Hepatocyte (in vitro differentiated cells): ENCODE data around the gene PASD1. TPM values are rescaled to one million over a fixed set of nuclear protein-coding genes. Genes with fewer than 3 reads are reported as not detected.

Source experiments
- DNase-seq: peaks from one replicate; pipeline ENCODE4 v3.0.0-alpha.2; 2016; ENCODE audit warnings: low spot score
- H2AFZ ChIP-seq: fragments of 200-600 bp; sonication (generic); 2 replicates; pipeline ENCODE4 v1.6.0; 2016; ENCODE audit warnings: antibody characterized with exemption, mild to moderate bottlenecking
- H3K27ac ChIP-seq: fragments of 200-600 bp; sonication (generic); 2 replicates; pipeline ENCODE4 v1.5.1; 2016; ENCODE audit warnings: mild to moderate bottlenecking
- H3K27me3 ChIP-seq: fragments of 200-600 bp; sonication (generic); 2 replicates; pipeline ENCODE4 v1.6.1; 2016
- H3K36me3 ChIP-seq: fragments of 200-600 bp; sonication (generic); replicated peaks from 2 replicates; pipeline ENCODE4 v1.5.1; 2016; ENCODE audit warnings: low read depth; ENCODE audit not compliant: insufficient read depth
- H3K4me1 ChIP-seq: fragments of 200-600 bp; sonication (generic); 2 replicates; pipeline ENCODE4 v1.5.1; 2016; ENCODE audit warnings: mild to moderate bottlenecking, moderate library complexity; ENCODE audit not compliant: insufficient read depth
- H3K4me2 ChIP-seq: fragments of 200-600 bp; sonication (generic); 2 replicates; pipeline ENCODE4 v1.6.0; 2016
- H3K4me3 ChIP-seq: fragments of 200-600 bp; sonication (generic); 2 replicates; pipeline ENCODE4 v1.5.1; 2016; ENCODE audit warnings: mild to moderate bottlenecking
- H3K79me2 ChIP-seq: fragments of 200-600 bp; sonication (generic); 2 replicates; pipeline ENCODE4 v1.6.0; 2017; ENCODE audit warnings: mild to moderate bottlenecking
- H3K9me2 ChIP-seq: fragments of 200-600 bp; sonication (generic); replicated peaks from 2 replicates; pipeline ENCODE4 v1.6.0; 2017; ENCODE audit warnings: mild to moderate bottlenecking; ENCODE audit not compliant: insufficient read depth
- H3K9me3 ChIP-seq: fragments of 200-600 bp; sonication (generic); 2 replicates; pipeline ENCODE4 v1.5.1; 2016; ENCODE audit warnings: low read depth, mild to moderate bottlenecking
- H4K20me1 ChIP-seq: fragments of 200-600 bp; sonication (generic); 2 replicates; pipeline ENCODE4 v1.6.0; 2016; ENCODE audit warnings: mild to moderate bottlenecking; ENCODE audit not compliant: insufficient read depth, poor library complexity, severe bottlenecking
- EZH2 ChIP-seq: fragments of 200-600 bp; sonication (generic); IDR thresholded peaks from 2 replicates; pipeline ENCODE4 v1.6.1; 2016; ENCODE audit warnings: antibody characterized with exemption, mild to moderate bottlenecking, borderline replicate concordance
- EZH2phosphoT487 ChIP-seq: fragments of 200-600 bp; sonication (generic); IDR thresholded peaks from one replicate; pipeline ENCODE4 v1.6.1; 2018; ENCODE audit warnings: antibody characterized with exemption, mild to moderate bottlenecking, low read depth, moderate library complexity; ENCODE audit not compliant: unreplicated experiment, severe bottlenecking
- WGBS: methylation state at CpG from one replicate; pipeline ENCODE4 v1.1.6; 2016; ENCODE audit warnings: low lambda C conversion rate; ENCODE audit errors: missing lambda C conversion rate; 5-methylcytosine and 5-hydroxymethylcytosine counted together
- polyA plus RNA-seq: library from polyadenylated mRNA; unstranded; fragments of >200 nt; fragmentation: Nextera tagmentation; extraction: Ambion mirVana; gene quantifications from 2 replicates; pipeline ENCODE4 v1.2.1, GENCODE V29; 2016
- total RNA-seq: library from RNA; depleted of rRNA; stranded (reverse); fragments of >200 nt; gene quantifications from 2 replicates; pipeline ENCODE4 v1.2.3, GENCODE V29; 2014
- TF ChIP-seq, protein P1 (sequence below): fragments of 200-600 bp; sonication (generic); IDR thresholded peaks from 2 replicates; pipeline ENCODE4 v1.5.1; 2016; ENCODE audit warnings: antibody characterized with exemption, mild to moderate bottlenecking; ENCODE audit not compliant: poor library complexity

PASD1 gene
- total and polyA plus RNA-seq, 2 experiments from 2014 or later = not detected

DNA sequence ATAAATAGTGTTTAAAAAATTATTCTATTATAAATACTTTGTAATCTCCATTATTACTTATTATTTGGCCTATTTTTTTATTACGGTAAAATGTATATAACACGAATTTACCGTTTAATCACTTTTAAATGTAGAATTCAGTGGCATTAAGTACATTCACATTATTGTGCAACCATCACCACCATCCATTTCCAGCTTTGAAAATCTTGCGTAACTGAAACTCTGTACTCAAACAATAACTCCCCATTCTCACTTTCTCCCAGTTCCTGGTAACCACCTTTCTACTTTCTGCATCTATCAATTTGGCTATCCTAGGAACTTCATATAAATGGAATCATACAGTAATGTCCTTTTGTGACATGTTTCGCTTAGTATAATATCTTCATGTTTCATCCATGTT, 45.7 kb downstream of the PASD1 start:
- Histone ChIP-seq H3K27me3 (no peaks in the 10 kb centered on the region), H3K4me3 (no peak overlapping the region), H2AFZ (no peak overlapping the region), H3K27ac (no peak overlapping the region), H3K9me3 (no peaks in the 10 kb centered on the region), H4K20me1 (no peaks in the 10 kb centered on the region), H3K4me1 (no peaks in the 10 kb centered on the region), H3K79me2 (no peaks in the 10 kb centered on the region), H3K9me2 (no peaks in the 10 kb centered on the region), H3K36me3 (no peaks in the 10 kb centered on the region), H3K4me2 (no peak overlapping the region)
- no peak for TF ChIP-seq EZH2
- TF ChIP-seq EZH2phosphoT487 = no peak
- TF ChIP-seq, protein P1, sequence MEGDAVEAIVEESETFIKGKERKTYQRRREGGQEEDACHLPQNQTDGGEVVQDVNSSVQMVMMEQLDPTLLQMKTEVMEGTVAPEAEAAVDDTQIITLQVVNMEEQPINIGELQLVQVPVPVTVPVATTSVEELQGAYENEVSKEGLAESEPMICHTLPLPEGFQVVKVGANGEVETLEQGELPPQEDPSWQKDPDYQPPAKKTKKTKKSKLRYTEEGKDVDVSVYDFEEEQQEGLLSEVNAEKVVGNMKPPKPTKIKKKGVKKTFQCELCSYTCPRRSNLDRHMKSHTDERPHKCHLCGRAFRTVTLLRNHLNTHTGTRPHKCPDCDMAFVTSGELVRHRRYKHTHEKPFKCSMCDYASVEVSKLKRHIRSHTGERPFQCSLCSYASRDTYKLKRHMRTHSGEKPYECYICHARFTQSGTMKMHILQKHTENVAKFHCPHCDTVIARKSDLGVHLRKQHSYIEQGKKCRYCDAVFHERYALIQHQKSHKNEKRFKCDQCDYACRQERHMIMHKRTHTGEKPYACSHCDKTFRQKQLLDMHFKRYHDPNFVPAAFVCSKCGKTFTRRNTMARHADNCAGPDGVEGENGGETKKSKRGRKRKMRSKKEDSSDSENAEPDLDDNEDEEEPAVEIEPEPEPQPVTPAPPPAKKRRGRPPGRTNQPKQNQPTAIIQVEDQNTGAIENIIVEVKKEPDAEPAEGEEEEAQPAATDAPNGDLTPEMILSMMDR = no peak
- DNase-seq = no peak
- 85% methylated on average over 5 of the region's 5 CpGs for WGBS

DNA sequence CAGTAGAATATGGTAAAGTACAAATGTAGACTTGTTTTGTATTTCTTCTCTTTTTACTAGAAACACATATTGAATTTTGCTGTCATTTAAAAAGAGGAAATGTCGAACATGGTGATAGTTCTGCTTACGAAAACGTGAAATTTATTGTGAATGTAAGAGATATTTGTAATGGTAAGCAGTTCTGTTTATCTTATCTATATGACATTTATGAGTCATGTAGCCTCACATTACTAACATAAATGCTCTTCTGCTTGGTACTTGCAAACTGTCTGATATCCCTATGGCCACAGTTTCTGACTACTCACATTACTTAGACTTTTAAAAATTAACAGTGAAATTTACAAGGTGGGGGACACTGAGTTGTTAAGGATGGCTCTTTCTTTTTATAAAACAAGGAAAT, 57.9 kb downstream of the PASD1 start:
- no peaks in the 10 kb centered on the region for H3K4me1 ChIP-seq
- no peak for DNase-seq
- no peak overlapping the region for H2AFZ ChIP-seq
- H3K27me3 ChIP-seq = no peaks in the 10 kb centered on the region
- H3K4me2 ChIP-seq = no peak overlapping the region
- H4K20me1 ChIP-seq = no peaks in the 10 kb centered on the region
- no peaks in the 10 kb centered on the region for H3K79me2 ChIP-seq
- no peaks in the 10 kb centered on the region for H3K9me3 ChIP-seq
- H3K27ac ChIP-seq = no peak overlapping the region
- no peaks in the 10 kb centered on the region for H3K36me3 ChIP-seq
- H3K9me2 ChIP-seq = no peaks in the 10 kb centered on the region
- 60% methylated on average over 3 of the region's 3 CpGs for WGBS
- TF ChIP-seq EZH2 (no peak), EZH2phosphoT487 (no peak)
- TF ChIP-seq, protein P1 = no peak
- no peak overlapping the region for H3K4me3 ChIP-seq

DNA sequence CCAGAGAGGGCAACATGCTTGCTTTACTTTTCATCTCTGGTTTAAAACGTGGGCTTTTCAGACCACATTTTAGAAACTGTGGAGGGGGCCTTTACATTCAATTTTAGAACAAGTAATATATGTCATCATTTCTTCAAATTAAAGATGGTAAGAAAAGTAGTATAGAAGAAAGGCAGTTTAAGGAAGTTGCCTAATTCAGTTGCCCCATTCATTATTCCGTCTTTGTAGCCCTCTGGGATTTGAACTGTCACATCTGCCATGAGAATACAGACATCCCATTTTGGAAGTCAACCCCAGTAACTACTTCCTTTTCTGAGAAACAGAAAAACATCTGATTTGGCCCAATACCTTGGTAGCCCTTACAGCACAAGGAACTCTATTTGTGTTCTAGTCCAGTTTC, 61.2 kb downstream of the PASD1 start:
- WGBS = 48% methylated on average over 2 of the region's 2 CpGs
- no peaks in the 10 kb centered on the region for H3K27me3 ChIP-seq
- TF ChIP-seq, protein P1 = no peak
- TF ChIP-seq EZH2 (no peak), EZH2phosphoT487 (no peak)

DNA sequence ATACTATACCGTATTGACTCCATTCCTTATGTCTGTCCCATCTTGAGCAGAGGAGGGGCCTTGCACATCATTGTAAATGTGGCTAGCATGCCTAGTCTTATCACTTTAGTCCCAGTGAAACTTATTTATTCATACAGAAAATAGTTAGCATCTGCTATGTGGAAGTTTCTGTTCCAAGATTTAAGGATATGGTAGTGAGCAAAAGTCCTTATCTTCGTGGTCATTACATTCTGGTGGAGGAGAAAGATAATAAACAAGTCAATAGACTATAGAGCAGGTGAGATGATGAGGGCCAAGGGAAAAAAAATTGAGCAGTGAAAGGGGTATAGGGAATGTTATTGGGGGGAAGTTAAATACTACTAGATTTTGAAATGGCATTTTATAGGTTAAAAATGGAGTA, 68.3 kb downstream of the PASD1 start:
- Histone ChIP-seq H3K9me2 (no peaks in the 10 kb centered on the region), H3K27me3 (no peaks in the 10 kb centered on the region), H3K4me2 (no peak overlapping the region), H3K36me3 (no peaks in the 10 kb centered on the region), H3K4me3 (no peak overlapping the region), H2AFZ (no peak overlapping the region), H3K79me2 (no peaks in the 10 kb centered on the region), H3K27ac (no peak overlapping the region), H3K9me3 (no peaks in the 10 kb centered on the region), H4K20me1 (no peaks in the 10 kb centered on the region), H3K4me1 (no peaks in the 10 kb centered on the region)
- 76% methylated on average over 2 of the region's 2 CpGs for WGBS
- TF ChIP-seq EZH2phosphoT487 (no peak), EZH2 (no peak)
- TF ChIP-seq, protein P1 = no peak
- no peak for DNase-seq

More for the DNA sequence above, 61.2 kb downstream of the PASD1 start:
- no peak overlapping the region for H3K4me3 ChIP-seq
- H3K27ac ChIP-seq = no peak overlapping the region
- no peaks in the 10 kb centered on the region for H4K20me1 ChIP-seq
- no peaks in the 10 kb centered on the region for H3K36me3 ChIP-seq
- no peaks in the 10 kb centered on the region for H3K79me2 ChIP-seq
- no peak overlapping the region for H2AFZ ChIP-seq
- no peaks in the 10 kb centered on the region for H3K4me1 ChIP-seq
- no peaks in the 10 kb centered on the region for H3K9me2 ChIP-seq
- H3K9me3 ChIP-seq = no peaks in the 10 kb centered on the region
- H3K4me2 ChIP-seq = no peak overlapping the region
- no peak for DNase-seq
